Activated CD8-positive, alpha-beta T cell treated with anti-CD3 and anti-CD28 coated beads, Interleukin-2, amount 10 ng/mL, durations not matched to agents 7 days and 5 days (primary cell): Measurements from ENCODE around the gene MTMR1. TPM values are rescaled to one million over a fixed set of nuclear protein-coding genes. Genes with fewer than 3 reads are reported as not detected.

Experiments
- ATAC-seq: fragments of 150-1000 bp; cut with Tn5 transposase; one replicate; pipeline ENCODE4 v1.10.0; 2021; ENCODE audit warnings: moderate library complexity
- CTCF ChIA-PET: fragments of 350-600 bp; sonication (Branson Sonifier 250); formaldehyde crosslinking; loops from one replicate; lab custom pipeline; 2021; ENCODE audit warnings: antibody characterized with exemption; lab: Charles Lee
- POLR2A ChIA-PET: fragments of 350-600 bp; sonication (Branson Sonifier 250); formaldehyde crosslinking; loops from one replicate; lab custom pipeline; 2021; ENCODE audit warnings: antibody characterized with exemption; lab: Charles Lee
- DNase-seq: peaks from one replicate; pipeline ENCODE4 v3.0.0-alpha.2; 2020
- H3K27ac Mint-ChIP-seq: one replicate; pipeline ENCODE4 v1.8.0; 2021; ENCODE audit warnings: mild to moderate bottlenecking, mixed read lengths
- H3K27me3 Mint-ChIP-seq: one replicate; pipeline ENCODE4 v1.8.0; 2021; ENCODE audit warnings: low read depth, mixed read lengths
- H3K36me3 Mint-ChIP-seq: one replicate; pipeline ENCODE4 v1.8.0; 2021; ENCODE audit warnings: low read depth, mixed read lengths
- H3K4me1 Mint-ChIP-seq: one replicate; pipeline ENCODE4 v1.8.0; 2021; ENCODE audit warnings: low read depth, mixed read lengths
- H3K4me3 Mint-ChIP-seq: one replicate; pipeline ENCODE4 v1.8.0; 2021; ENCODE audit warnings: mild to moderate bottlenecking, mixed read lengths
- H3K9me3 Mint-ChIP-seq: one replicate; pipeline ENCODE4 v1.8.0; 2022; ENCODE audit warnings: mixed read lengths; ENCODE audit not compliant: insufficient read depth
- total RNA-seq, 2 experiments: library from RNA; stranded (reverse); gene quantifications; one replicate each; pipeline ENCODE4 v1.2.3, GENCODE V29; 2021

MTMR1 gene
- total RNA-seq, 2 experiments from 2014 or later: 45.0 to 49.4 TPM

GRCh38 chrX:150763303-150763797 lies 70.2 kb downstream of the MTMR1 start:
- no peaks in the 10 kb centered on the region for H3K9me3 Mint-ChIP-seq
- H3K27me3 Mint-ChIP-seq: no peaks in the 10 kb centered on the region
- H3K36me3 Mint-ChIP-seq: peaks cover 2% of the 10 kb centered on the region
- H3K4me3 Mint-ChIP-seq: no peak overlapping the region
- ChIA-PET POLR2A (no interaction called here), CTCF (interaction anchor here (1.0 to 1.8 kb wide), 2 partner anchors 9 kb away, joined by 3 to 8 read pairs; no protein-coding TSS in a partner anchor)
- ATAC-seq: no peak
- no peak overlapping the region for H3K27ac Mint-ChIP-seq
- DNase-seq: no peak
- H3K4me1 Mint-ChIP-seq: no peaks in the 10 kb centered on the region

DNA sequence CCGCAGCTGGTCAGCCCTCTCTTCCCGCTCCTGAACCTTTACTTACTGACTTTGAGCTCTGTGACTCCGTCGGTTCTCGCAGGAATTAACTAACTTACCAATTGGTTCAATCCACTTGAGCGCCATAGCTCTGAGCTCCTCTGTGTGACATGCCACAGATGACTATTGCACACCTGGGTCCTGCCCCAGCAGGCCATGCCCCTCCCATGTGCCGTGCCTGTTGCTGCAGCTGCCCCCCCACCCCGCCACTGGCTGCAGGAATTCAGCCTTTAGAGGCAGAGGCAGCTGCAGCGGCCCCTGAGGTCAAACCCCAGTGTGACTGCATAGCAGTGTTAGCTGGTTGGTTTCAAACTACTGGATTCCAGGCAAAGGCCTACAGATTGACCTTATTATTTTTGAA lies 70.6 kb downstream of the MTMR1 start:
- CTCF ChIA-PET: interaction anchor here (1.0 kb wide), 1 partner anchor 8 kb away, joined by 3 read pairs; no protein-coding TSS in a partner anchor
- POLR2A ChIA-PET: no interaction called here
- no peak for DNase-seq
- Mint-ChIP-seq H3K4me3 (no peak overlapping the region), H3K36me3 (peaks cover 2% of the 10 kb centered on the region), H3K27me3 (no peaks in the 10 kb centered on the region), H3K9me3 (no peaks in the 10 kb centered on the region), H3K4me1 (no peaks in the 10 kb centered on the region), H3K27ac (no peak overlapping the region)
- ATAC-seq: no peak

GRCh38 chrX:150765237-150765636 lies 72.0 kb downstream of the MTMR1 start:
- no peaks in the 10 kb centered on the region for H3K27me3 Mint-ChIP-seq

DNA sequence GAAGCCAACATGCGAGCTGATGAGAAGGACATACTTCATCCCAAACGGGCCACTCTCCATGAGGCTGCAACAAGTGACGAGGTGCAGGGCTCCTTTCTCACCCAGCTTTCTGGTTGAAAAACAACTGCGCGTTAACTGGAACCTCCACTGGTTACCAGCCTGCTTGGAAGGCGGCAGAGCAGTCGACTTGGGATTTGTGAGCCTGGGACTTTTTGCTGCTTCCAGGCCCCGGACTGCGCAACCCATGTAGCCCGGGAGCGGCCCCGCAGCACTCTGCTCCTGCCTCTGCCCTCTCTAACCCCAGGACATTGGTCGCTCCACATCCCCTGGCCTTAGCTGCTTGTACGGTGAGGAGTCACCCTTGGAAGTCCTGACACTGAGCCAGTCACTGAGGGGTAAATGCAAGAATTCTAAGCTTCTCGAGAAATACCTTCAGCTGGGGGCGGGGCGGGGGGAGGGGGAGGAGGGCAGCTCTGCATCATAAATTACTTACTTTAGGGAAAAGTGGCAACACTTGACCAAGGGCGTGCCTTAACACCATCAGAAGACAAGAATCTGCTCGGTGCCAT lies 72.7 kb downstream of the MTMR1 start:
- DNase-seq (no peak), ATAC-seq (no peak)
- Mint-ChIP-seq H3K27me3 (no peaks in the 10 kb centered on the region), H3K9me3 (no peaks in the 10 kb centered on the region), H3K4me1 (no peaks in the 10 kb centered on the region), H3K4me3 (no peak overlapping the region), H3K27ac (no peak overlapping the region), H3K36me3 (peaks cover 2% of the 10 kb centered on the region)
- ChIA-PET POLR2A (no interaction called here), CTCF (interaction anchor here (0.9 kb wide), 1 partner anchor 316 kb away, joined by 3 read pairs; no protein-coding TSS in a partner anchor)

More at GRCh38 chrX:150765237-150765636, 72.0 kb downstream of the MTMR1 start:
- DNase-seq (no peak), ATAC-seq (no peak)
- Mint-ChIP-seq H3K9me3 (no peaks in the 10 kb centered on the region), H3K27ac (no peak overlapping the region), H3K4me1 (no peaks in the 10 kb centered on the region), H3K36me3 (peaks cover 2% of the 10 kb centered on the region), H3K4me3 (no peak overlapping the region)
- POLR2A ChIA-PET: no interaction called here
- CTCF ChIA-PET: no interaction called here

GRCh38 chrX:150766351-150767044 lies 73.3 kb downstream of the MTMR1 start:
- Mint-ChIP-seq H3K27ac (no peak overlapping the region), H3K27me3 (no peaks in the 10 kb centered on the region), H3K4me1 (no peaks in the 10 kb centered on the region), H3K4me3 (no peak overlapping the region), H3K36me3 (peaks cover 2% of the 10 kb centered on the region), H3K9me3 (no peaks in the 10 kb centered on the region)
- ATAC-seq (no peak), DNase-seq (no peak)
- POLR2A ChIA-PET: no interaction called here
- CTCF ChIA-PET: interaction anchor here (0.9 kb wide), 1 partner anchor 316 kb away, joined by 3 read pairs; no protein-coding TSS in a partner anchor

DNA sequence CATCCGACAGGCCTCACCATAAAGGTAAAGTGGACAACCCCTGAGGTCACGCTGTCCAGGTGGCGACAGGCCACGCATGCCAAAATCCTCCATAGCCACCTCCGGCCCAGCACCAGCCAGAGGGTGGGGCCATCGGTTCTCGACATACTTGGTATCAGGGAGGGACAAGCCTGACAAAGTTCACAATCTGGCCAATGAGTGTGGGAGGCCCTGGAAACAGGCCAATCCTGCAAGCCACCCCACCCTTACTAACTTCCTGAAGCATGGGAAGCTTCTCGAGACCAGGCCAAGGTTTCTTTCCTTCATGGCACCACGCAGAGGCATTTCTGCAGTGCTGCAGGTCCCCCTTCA lies 73.8 kb downstream of the MTMR1 start:
- Mint-ChIP-seq H3K27me3 (no peaks in the 10 kb centered on the region), H3K4me1 (no peaks in the 10 kb centered on the region), H3K9me3 (no peaks in the 10 kb centered on the region), H3K4me3 (no peak overlapping the region), H3K27ac (no peak overlapping the region), H3K36me3 (peaks cover 2% of the 10 kb centered on the region)
- POLR2A ChIA-PET: no interaction called here
- ATAC-seq: no peak
- no peak for DNase-seq
- CTCF ChIA-PET: interaction anchor here (0.9 kb wide), 1 partner anchor 315 kb away, joined by 3 read pairs; no protein-coding TSS in a partner anchor

DNA sequence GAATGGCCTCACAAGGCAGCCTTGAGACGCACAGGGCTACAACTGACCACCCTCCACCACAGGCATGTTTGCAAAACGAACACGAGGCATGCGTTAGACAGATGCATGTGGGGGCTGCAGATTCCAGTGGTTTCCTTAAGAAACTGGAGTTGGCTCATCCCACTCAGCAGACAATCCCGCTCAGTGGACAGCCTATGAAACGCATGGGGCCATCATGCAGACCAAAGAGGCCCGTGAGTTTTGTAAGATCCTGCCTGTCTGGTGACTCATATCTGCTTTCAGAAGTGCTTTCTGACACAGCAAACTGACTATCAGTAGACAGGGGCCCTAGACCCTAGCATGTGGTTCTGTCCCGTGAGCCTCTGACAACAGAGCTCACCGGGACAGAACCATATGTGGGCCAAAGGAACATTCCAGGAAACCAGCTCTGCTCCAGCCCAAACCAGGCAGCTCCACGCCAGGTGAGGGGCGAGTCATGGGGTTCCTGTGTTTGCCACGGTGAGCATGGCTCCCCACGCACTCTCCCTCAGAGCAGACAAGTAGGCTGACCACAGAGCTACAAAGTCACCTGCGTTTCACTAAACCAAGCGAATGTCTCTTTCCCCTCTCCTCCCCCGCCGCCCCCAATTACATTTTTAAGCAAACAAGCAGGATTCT lies 74.4 kb downstream of the MTMR1 start:
- Mint-ChIP-seq H3K27ac (no peak overlapping the region), H3K9me3 (no peaks in the 10 kb centered on the region), H3K36me3 (peaks cover 2% of the 10 kb centered on the region), H3K27me3 (no peaks in the 10 kb centered on the region), H3K4me3 (no peak overlapping the region), H3K4me1 (no peaks in the 10 kb centered on the region)
- no peak for DNase-seq
- ChIA-PET CTCF (interaction anchor here (0.9 kb wide), 2 partner anchors 226 to 314 kb away, joined by 3 to 4 read pairs; no protein-coding TSS in a partner anchor), POLR2A (no interaction called here)
- ATAC-seq: no peak

GRCh38 chrX:150768132-150768485 lies 74.9 kb downstream of the MTMR1 start:
- CTCF ChIA-PET: interaction anchor here (0.9 kb wide), 2 partner anchors 226 to 313 kb away, joined by 3 to 4 read pairs; no protein-coding TSS in a partner anchor
- no peak for DNase-seq
- no peak overlapping the region for H3K4me3 Mint-ChIP-seq
- POLR2A ChIA-PET: no interaction called here
- no peaks in the 10 kb centered on the region for H3K27me3 Mint-ChIP-seq
- ATAC-seq: no peak
- no peaks in the 10 kb centered on the region for H3K9me3 Mint-ChIP-seq
- no peaks in the 10 kb centered on the region for H3K4me1 Mint-ChIP-seq
- no peak overlapping the region for H3K27ac Mint-ChIP-seq
- H3K36me3 Mint-ChIP-seq: peaks cover 2% of the 10 kb centered on the region

DNA sequence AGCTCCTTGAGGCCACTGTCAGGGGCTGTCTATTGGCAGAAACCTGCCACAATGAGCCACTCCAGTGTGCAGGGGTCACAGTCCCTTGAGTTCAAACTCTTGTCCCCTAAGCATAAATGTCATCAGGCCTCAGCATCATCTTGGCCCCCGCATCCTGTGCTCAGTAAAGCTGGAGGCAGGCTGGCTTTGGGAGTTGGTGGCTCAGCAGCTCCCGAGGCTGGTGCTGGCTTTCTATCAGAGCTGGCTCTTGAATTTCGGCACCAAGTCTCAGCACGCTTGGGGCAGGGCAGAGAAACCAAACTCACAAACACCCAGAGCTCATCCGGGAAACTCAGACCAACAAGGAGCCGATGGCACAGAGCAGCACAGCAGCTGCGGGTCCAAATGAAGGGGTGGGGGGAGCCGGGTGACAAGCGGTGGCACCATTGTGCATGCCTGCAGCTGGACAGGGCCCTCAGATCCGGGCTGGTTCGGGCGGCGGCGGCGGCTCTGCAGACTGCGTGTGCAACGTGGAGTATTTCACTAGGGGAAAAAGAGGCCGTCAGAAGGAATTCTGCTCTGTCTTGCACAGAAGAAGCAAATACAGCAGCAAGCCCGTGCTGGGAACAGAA lies 75.5 kb downstream of the MTMR1 start:
- ChIA-PET POLR2A (no interaction called here), CTCF (interaction anchor here (0.7 to 0.9 kb wide), 3 partner anchors 225 to 313 kb away, joined by 3 to 5 read pairs (median 4); no protein-coding TSS in a partner anchor)
- no peaks in the 10 kb centered on the region for H3K9me3 Mint-ChIP-seq
- ATAC-seq (no peak), DNase-seq (no peak)
- no peaks in the 10 kb centered on the region for H3K27me3 Mint-ChIP-seq
- no peaks in the 10 kb centered on the region for H3K4me1 Mint-ChIP-seq
- peaks cover 2% of the 10 kb centered on the region for H3K36me3 Mint-ChIP-seq
- no peak overlapping the region for H3K4me3 Mint-ChIP-seq
- no peak overlapping the region for H3K27ac Mint-ChIP-seq

DNA sequence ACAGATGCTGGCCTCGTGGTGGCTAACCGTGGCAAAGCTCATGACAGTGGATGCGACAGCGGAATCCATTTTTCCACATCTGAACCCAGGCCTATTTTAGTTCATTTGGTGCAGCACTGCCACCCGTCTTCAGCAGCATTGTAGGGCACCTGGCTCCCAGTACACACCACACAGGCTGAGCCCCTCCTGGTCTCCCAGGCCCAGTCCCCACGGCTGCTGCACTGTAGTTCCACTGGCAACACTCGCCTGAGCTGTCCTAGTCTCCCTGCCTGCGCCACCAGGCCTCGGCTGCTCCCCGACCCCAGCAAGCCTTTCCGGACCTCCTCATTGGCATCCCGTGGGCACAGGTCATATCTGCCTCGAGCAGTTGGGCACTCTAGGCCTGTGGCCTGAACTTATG lies 76.2 kb downstream of the MTMR1 start:
- no peaks in the 10 kb centered on the region for H3K4me1 Mint-ChIP-seq
- peaks cover 2% of the 10 kb centered on the region for H3K36me3 Mint-ChIP-seq
- H3K27me3 Mint-ChIP-seq: no peaks in the 10 kb centered on the region
- no peak for DNase-seq
- ATAC-seq: no peak
- ChIA-PET POLR2A (no interaction called here), CTCF (interaction anchor here (0.7 kb wide), 1 partner anchor 312 kb away, joined by 5 read pairs; no protein-coding TSS in a partner anchor)
- H3K9me3 Mint-ChIP-seq: no peaks in the 10 kb centered on the region
- H3K27ac Mint-ChIP-seq: no peak overlapping the region
- H3K4me3 Mint-ChIP-seq: no peak overlapping the region

- POLR2A ChIA-PET: no interaction called here
- Mint-ChIP-seq H3K27me3 (no peaks in the 10 kb centered on the region), H3K4me3 (no peak overlapping the region), H3K27ac (no peak overlapping the region), H3K4me1 (no peaks in the 10 kb centered on the region), H3K9me3 (no peaks in the 10 kb centered on the region), H3K36me3 (peaks cover 5% of the 10 kb centered on the region)
- CTCF ChIA-PET: interaction anchor here (5.1 kb wide), 1 partner anchor 311 kb away, joined by 60 read pairs; no protein-coding TSS in a partner anchor
- DNase-seq: no peak
- ATAC-seq: no peak
Measured at GRCh38 chrX:150770623-150771022, 77.4 kb downstream of the MTMR1 start.
